Nephron (organoid): ENCODE results near the gene ATP9B.

Source experiments
- H3K27ac Mint-ChIP-seq, 3 experiments: 2 replicates each; pipeline ENCODE4 v1.8.0; 2020; ENCODE audit warnings: mixed read lengths in 3 of 3, mild to moderate bottlenecking in 2 of 3, moderate library complexity in 1 of 3
- H3K27me3 Mint-ChIP-seq: 2 replicates; pipeline ENCODE4 v1.8.0; 2021; ENCODE audit warnings: low read depth, mild to moderate bottlenecking, moderate library complexity, mixed read lengths
- H3K36me3 Mint-ChIP-seq: 2 replicates; pipeline ENCODE4 v1.8.0; 2020; ENCODE audit warnings: low read depth, mixed read lengths
- H3K4me1 Mint-ChIP-seq: 2 replicates; pipeline ENCODE4 v1.8.0; 2020; ENCODE audit warnings: mixed read lengths
- H3K4me3 Mint-ChIP-seq, 3 experiments: 2 replicates each; pipeline ENCODE4 v1.8.0; 2020; ENCODE audit warnings: mild to moderate bottlenecking in 3 of 3, mixed read lengths in 3 of 3, moderate library complexity in 2 of 3
- H3K9me3 Mint-ChIP-seq: 2 replicates; pipeline ENCODE4 v1.8.0; 2020; ENCODE audit warnings: mixed read lengths
- CTCF ChIP-seq, 3 experiments: fragments of 200-600 bp; sonication (generic); IDR thresholded peaks; one replicate each; pipeline ENCODE4 v1.5.0; 2021; ENCODE audit warnings: antibody characterized with exemption in 3 of 3; ENCODE audit not compliant: unreplicated experiment in 3 of 3

The ATP9B gene

DNA sequence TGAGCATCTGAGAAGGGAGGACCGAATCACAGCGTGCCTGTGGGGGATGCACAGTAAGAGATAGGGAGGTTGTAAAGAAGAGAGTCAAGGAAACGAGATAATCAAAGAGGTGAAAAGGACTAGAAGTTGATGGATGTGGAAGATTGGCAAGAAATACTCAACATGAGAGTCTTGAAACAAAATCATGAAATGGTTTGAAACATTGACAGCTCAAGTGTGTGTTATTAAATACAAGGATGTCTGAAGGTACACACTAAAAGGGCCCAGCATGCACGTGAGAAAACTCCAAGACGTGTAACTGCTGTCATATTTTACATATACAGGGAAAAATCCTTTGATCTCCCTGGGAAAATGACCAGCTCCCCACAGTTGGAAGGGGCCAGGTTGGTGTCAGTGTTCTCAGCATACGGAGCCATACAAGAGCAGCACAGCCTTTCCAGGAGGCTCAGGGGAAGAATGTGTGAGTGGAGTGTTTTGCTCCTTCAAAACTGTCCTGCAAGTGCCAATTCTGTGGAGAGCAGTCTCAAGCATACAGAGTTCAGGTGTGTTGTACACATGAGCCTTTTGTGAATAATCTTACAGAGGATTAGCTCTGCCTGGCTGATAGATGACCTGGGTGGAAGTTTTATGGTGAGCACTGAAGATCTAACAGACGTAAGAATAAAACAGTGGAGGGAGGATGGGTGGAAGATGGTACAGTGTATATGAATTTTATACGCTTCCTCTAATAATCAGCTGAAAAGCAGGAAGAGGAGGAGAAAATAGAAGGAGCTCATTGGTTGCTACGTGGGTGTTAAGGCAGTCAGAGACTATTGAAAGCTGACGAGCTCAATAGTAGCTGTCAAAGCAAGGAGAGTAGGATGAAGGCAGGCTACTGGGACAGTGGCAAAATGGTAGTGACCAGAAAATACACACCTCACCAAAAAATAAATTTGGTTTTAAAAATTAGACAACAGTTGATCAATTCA is 126.8 kb downstream of the ATP9B start:
- no peak overlapping the region for H3K27ac Mint-ChIP-seq
- peaks cover 4% of the 10 kb centered on the region for H3K4me1 Mint-ChIP-seq
- no peak for TF ChIP-seq CTCF (IDR thresholded peaks at IDR 0.05; ENCODE audit: unreplicated experiment in 3 of 3)
- peaks cover 18% of the 10 kb centered on the region for H3K36me3 Mint-ChIP-seq
- no peaks in the 10 kb centered on the region for H3K27me3 Mint-ChIP-seq
- peaks cover 4% of the 10 kb centered on the region for H3K9me3 Mint-ChIP-seq
- H3K4me3 Mint-ChIP-seq: no peak overlapping the region

DNA sequence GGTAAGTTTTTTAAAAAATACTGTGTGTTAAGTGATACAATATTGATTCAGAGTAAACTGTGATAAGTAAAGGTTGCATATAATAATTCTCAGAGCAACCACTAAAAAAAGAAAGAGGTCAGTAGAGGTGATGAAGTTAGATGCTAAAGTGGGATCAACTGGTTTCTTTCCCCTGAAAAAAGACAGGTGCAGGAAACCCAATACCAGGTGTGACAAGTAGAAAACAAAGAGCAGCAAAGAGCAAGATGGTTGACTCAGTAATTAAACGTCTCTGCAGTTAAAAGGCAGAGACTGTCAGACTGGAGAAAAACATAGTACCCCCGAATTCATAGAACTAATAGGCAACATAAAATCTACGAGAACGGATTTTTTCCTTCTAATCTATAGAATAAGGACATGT is 128.3 kb downstream of the ATP9B start:
- Mint-ChIP-seq H3K9me3 (no peaks in the 10 kb centered on the region), H3K27ac (no peak overlapping the region), H3K27me3 (no peaks in the 10 kb centered on the region)

GRCh38 chr18:79199691-79200374 is 130.6 kb downstream of the ATP9B start:
- no peak for TF ChIP-seq CTCF (IDR thresholded peaks at IDR 0.05; ENCODE audit: unreplicated experiment in 3 of 3)
- peaks cover 4% of the 10 kb centered on the region for H3K4me1 Mint-ChIP-seq
- H3K27ac Mint-ChIP-seq: peak overlapping the region in 2 of 3 experiments; percentile 2 to 70
- no peaks in the 10 kb centered on the region for H3K9me3 Mint-ChIP-seq
- H3K36me3 Mint-ChIP-seq: peaks cover 12% of the 10 kb centered on the region
- H3K27me3 Mint-ChIP-seq: no peaks in the 10 kb centered on the region
- H3K4me3 Mint-ChIP-seq: no peak overlapping the region

More for the DNA sequence above, 128.3 kb downstream of the ATP9B start:
- Mint-ChIP-seq H3K4me1 (peaks cover 4% of the 10 kb centered on the region), H3K4me3 (no peak overlapping the region), H3K36me3 (peaks cover 12% of the 10 kb centered on the region)
- no peak for TF ChIP-seq CTCF (IDR thresholded peaks at IDR 0.05; ENCODE audit: unreplicated experiment in 3 of 3)

GRCh38 chr18:79200546-79201268 is 131.5 kb downstream of the ATP9B start:
- Mint-ChIP-seq H3K4me3 (no peak overlapping the region), H3K9me3 (no peaks in the 10 kb centered on the region), H3K27me3 (no peaks in the 10 kb centered on the region), H3K27ac (peak overlapping the region in 2 of 3 experiments; percentile 2 to 70), H3K4me1 (peaks cover 4% of the 10 kb centered on the region), H3K36me3 (peaks cover 14% of the 10 kb centered on the region)
- no peak for TF ChIP-seq CTCF (IDR thresholded peaks at IDR 0.05; ENCODE audit: unreplicated experiment in 3 of 3)

- peak overlapping the region in 1 of 3 experiments; percentile 9 for H3K27ac Mint-ChIP-seq
- H3K36me3 Mint-ChIP-seq: peaks cover 27% of the 10 kb centered on the region
- no peaks in the 10 kb centered on the region for H3K4me1 Mint-ChIP-seq
- TF ChIP-seq CTCF (IDR thresholded peaks at IDR 0.05; ENCODE audit: unreplicated experiment in 3 of 3): no peak
- H3K27me3 Mint-ChIP-seq: no peaks in the 10 kb centered on the region
- H3K9me3 Mint-ChIP-seq: no peaks in the 10 kb centered on the region
- no peak overlapping the region for H3K4me3 Mint-ChIP-seq
Observed at GRCh38 chr18:79203017-79203605, 133.9 kb downstream of the ATP9B start.
